Neutrophil (primary cell): ENCODE measurements around the gene IFT25.

Experiments used
- H3K27ac ChIP-seq: fragments of 200-600 bp; sonication (generic); 2 replicates; pipeline ENCODE4 v1.5.1; 2016; ENCODE audit warnings: mild to moderate bottlenecking, moderate library complexity
- H3K27me3 ChIP-seq: fragments of 200-600 bp; sonication (generic); 2 replicates; pipeline ENCODE4 v1.6.0; 2016; ENCODE audit warnings: mild to moderate bottlenecking
- H3K36me3 ChIP-seq: fragments of 200-600 bp; sonication (generic); 2 replicates; pipeline ENCODE4 v1.5.1; 2017
- H3K4me1 ChIP-seq, 2 experiments: fragments of 200-600 bp in 1 of 2; sonication (generic) in 1 of 2; 1 replicate in 1 of 2; 2 replicates in 1 of 2; pipeline versions ENCODE4 v1.5.1 to v1.6.1; 2013 to 2016; ENCODE audit warnings: low read depth in 1 of 2, low read length in 1 of 2, mild to moderate bottlenecking in 1 of 2, moderate library complexity in 1 of 2; ENCODE audit not compliant: control insufficient read depth in 1 of 2, insufficient read depth in 1 of 2
- H3K4me3 ChIP-seq, 2 experiments: fragments of 200-600 bp in 1 of 2; sonication (generic) in 1 of 2; 1 replicate in 1 of 2; 2 replicates in 1 of 2; pipeline ENCODE4 v1.5.1; 2013 to 2016; ENCODE audit warnings: low read depth in 1 of 2, low read length in 1 of 2, mild to moderate bottlenecking in 1 of 2, moderate library complexity in 1 of 2
- H3K9me3 ChIP-seq: fragments of 200-600 bp; sonication (generic); 2 replicates; pipeline ENCODE4 v1.5.1; 2016
- TF ChIP-seq, protein P1 (sequence below): fragments of 200-600 bp; sonication (generic); IDR thresholded peaks from 2 replicates; pipeline ENCODE4 v1.5.1; 2016; ENCODE audit warnings: antibody characterized with exemption

IFT25 gene

DNA sequence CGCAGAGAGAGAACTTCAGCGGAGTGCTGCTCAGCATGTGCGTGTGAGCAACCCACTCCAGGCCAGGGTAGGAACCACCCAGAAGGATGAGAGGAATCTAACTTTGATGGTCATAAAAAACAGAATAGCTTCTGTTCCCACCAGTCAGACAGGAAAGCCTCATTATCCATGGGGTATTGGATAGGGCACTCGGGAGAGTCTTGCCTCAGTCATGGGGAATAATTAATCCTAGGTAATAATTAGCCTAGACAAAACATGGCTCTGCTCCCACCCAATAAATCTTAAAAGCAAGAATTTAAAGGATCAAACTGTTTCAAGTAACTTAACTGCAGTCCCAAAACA, 37.2 kb upstream of the IFT25 start:
- H3K27me3 ChIP-seq: no peaks in the 10 kb centered on the region
- H3K36me3 ChIP-seq: no peaks in the 10 kb centered on the region
- peak overlapping the region in 1 of 2 experiments; percentile 60 for H3K4me3 ChIP-seq
- H3K4me1 ChIP-seq: peaks cover 11 to 14% of the 10 kb centered on the region in 2 experiments
- TF ChIP-seq, protein P1, sequence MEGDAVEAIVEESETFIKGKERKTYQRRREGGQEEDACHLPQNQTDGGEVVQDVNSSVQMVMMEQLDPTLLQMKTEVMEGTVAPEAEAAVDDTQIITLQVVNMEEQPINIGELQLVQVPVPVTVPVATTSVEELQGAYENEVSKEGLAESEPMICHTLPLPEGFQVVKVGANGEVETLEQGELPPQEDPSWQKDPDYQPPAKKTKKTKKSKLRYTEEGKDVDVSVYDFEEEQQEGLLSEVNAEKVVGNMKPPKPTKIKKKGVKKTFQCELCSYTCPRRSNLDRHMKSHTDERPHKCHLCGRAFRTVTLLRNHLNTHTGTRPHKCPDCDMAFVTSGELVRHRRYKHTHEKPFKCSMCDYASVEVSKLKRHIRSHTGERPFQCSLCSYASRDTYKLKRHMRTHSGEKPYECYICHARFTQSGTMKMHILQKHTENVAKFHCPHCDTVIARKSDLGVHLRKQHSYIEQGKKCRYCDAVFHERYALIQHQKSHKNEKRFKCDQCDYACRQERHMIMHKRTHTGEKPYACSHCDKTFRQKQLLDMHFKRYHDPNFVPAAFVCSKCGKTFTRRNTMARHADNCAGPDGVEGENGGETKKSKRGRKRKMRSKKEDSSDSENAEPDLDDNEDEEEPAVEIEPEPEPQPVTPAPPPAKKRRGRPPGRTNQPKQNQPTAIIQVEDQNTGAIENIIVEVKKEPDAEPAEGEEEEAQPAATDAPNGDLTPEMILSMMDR: no peak
- H3K27ac ChIP-seq: no peak overlapping the region
- no peaks in the 10 kb centered on the region for H3K9me3 ChIP-seq

DNA sequence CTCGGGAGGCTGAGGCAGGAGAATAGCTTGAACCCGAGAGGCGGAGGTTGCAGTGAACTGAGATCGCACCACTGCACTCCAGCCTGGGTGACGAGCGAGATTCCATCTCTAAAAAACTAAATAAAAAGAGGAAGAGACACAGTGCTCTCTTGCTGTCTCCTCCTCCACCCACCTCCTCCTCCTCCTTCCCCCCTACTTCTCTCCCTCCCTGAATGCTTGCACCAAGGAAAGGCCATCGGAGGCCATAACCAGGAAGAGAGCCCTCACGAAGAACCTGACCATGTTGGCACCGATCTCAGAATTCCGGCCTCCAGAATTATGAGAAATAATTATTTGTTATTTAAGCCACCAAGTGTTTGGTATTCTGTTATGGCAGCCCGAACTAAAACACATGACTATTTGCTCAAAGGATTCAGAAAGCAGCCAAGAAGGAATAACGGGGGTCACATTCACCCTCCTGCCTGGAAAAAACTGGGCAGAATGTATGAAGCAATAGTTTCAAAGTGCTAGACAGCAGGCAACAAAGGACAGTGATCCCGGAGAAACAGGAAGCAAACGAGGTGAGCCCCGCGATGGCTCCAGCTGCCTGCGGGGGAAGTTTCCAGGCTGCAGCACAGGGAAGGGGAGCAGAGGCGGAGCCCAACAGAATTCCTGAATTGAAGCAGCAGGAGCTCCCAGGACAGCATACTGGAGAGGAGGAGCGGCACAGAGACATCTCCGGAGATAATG, 36.7 kb upstream of the IFT25 start:
- no peaks in the 10 kb centered on the region for H3K36me3 ChIP-seq
- H3K4me1 ChIP-seq: peaks cover 11 to 14% of the 10 kb centered on the region in 2 experiments
- TF ChIP-seq, protein P1: no peak
- peak overlapping the region; percentile 60 for H3K4me3 ChIP-seq
- H3K27ac ChIP-seq: peak overlapping the region; percentile 15
- no peaks in the 10 kb centered on the region for H3K9me3 ChIP-seq
- H3K27me3 ChIP-seq: no peaks in the 10 kb centered on the region

GRCh38 chr1:53981220-53981619, 35.7 kb upstream of the IFT25 start:
- Histone ChIP-seq H3K4me3 (no peak overlapping the region), H3K9me3 (no peaks in the 10 kb centered on the region), H3K4me1 (peaks cover 11 to 14% of the 10 kb centered on the region in 2 experiments), H3K36me3 (no peaks in the 10 kb centered on the region), H3K27ac (no peak overlapping the region), H3K27me3 (no peaks in the 10 kb centered on the region)
- TF ChIP-seq, protein P1: no peak

GRCh38 chr1:53979712-53980450, 34.4 kb upstream of the IFT25 start:
- Histone ChIP-seq H3K27me3 (no peaks in the 10 kb centered on the region), H3K9me3 (no peaks in the 10 kb centered on the region), H3K4me1 (peaks cover 11 to 14% of the 10 kb centered on the region in 2 experiments), H3K27ac (no peak overlapping the region), H3K4me3 (no peak overlapping the region), H3K36me3 (no peaks in the 10 kb centered on the region)
- TF ChIP-seq, protein P1: no peak

DNA sequence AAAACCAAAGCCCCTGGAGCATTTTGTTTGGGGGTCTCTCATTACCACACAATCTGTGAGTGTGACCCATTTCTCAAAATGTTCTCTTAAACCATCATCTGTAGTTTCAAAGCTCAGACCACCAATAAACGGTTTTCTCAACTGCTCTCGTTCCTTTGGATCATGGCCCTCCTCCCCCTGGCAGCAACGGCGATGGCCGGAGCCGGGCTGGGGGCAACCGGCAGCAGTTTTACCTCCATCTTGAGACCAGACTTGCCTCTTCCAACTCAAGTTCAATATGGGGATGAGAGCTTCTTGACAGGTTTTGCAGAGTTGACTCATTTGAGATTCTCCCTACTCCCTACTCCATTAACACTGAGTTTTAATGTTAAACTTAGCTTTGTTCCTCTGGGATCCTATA, 30.4 kb upstream of the IFT25 start:
- H3K4me3 ChIP-seq: no peak overlapping the region
- H3K27ac ChIP-seq: no peak overlapping the region
- H3K36me3 ChIP-seq: peaks cover 9% of the 10 kb centered on the region
- H3K27me3 ChIP-seq: no peaks in the 10 kb centered on the region
- H3K4me1 ChIP-seq: no peaks in the 10 kb centered on the region
- TF ChIP-seq, protein P1: no peak
- H3K9me3 ChIP-seq: no peaks in the 10 kb centered on the region
